GM12875 (cell line): ENCODE results near the gene EXD3.

ENCODE experiments used
- H3K4me3 ChIP-seq: one replicate; pipeline ENCODE4 v1.5.1; 2011; ENCODE audit warnings: low read depth, low read length, control low read depth
- CTCF ChIP-seq: IDR thresholded peaks from 2 replicates; pipeline ENCODE4 v1.5.1; 2011; ENCODE audit warnings: low read depth, mild to moderate bottlenecking, control low read depth, inconsistent platforms, low read length, moderate library complexity, borderline replicate concordance; ENCODE audit not compliant: insufficient read depth

EXD3 gene

DNA sequence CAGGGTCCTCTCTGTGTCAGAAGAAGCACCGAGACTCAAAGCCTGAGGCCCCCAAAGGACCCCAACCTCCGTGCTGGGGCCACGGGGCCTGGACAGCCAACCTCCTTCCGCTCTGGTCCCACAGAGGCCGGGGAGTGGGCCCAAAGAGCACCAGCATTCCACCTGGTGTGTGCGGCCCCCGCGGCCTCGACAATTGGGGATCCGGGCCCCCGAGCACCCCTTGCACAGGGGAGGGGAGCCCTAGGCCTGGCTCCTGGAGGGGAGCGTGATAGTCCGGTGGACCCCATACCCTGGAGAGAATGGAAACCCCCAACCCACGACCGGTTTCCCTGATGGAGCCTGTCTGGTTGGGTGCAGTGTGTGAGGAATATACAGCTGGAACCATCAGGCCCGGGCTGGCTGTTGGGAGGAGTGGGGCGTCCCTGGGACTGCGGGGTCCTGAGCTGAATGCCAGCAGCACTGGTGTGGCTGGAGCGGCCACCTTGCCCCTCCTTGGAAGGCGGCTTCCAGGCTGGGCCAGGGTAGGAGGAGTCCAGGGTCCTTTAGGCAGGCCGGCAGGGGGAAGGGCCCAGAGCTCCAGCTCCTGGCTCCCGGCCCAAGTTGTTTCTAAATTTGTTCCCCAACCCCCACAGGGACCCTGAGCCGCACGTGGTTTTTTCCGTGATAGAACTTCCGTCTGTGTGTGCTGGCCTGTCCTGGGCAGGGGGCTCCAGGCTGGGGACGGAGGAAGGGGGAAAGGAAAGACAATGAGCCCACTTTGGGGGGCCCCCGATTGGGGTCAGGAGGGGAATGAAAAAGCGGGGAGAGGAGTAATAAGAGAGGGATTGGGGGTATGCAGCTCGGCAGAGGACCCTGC, 146.3 kb downstream of the EXD3 start:
- TF ChIP-seq CTCF = no peak
- peak overlapping the region; percentile 68 for H3K4me3 ChIP-seq

GRCh38 chr9:137275588-137276472, 147.1 kb downstream of the EXD3 start:
- H3K4me3 ChIP-seq = no peak overlapping the region
- no peak for TF ChIP-seq CTCF

- no peak for TF ChIP-seq CTCF
- H3K4me3 ChIP-seq = no peak overlapping the region
Observed at GRCh38 chr9:137275203-137275587, 147.8 kb downstream of the EXD3 start.

GRCh38 chr9:137273611-137274320, 149.2 kb downstream of the EXD3 start:
- H3K4me3 ChIP-seq = no peak overlapping the region
- no peak for TF ChIP-seq CTCF

GRCh38 chr9:137273095-137273490, 149.9 kb downstream of the EXD3 start:
- no peak overlapping the region for H3K4me3 ChIP-seq
- no peak for TF ChIP-seq CTCF

DNA sequence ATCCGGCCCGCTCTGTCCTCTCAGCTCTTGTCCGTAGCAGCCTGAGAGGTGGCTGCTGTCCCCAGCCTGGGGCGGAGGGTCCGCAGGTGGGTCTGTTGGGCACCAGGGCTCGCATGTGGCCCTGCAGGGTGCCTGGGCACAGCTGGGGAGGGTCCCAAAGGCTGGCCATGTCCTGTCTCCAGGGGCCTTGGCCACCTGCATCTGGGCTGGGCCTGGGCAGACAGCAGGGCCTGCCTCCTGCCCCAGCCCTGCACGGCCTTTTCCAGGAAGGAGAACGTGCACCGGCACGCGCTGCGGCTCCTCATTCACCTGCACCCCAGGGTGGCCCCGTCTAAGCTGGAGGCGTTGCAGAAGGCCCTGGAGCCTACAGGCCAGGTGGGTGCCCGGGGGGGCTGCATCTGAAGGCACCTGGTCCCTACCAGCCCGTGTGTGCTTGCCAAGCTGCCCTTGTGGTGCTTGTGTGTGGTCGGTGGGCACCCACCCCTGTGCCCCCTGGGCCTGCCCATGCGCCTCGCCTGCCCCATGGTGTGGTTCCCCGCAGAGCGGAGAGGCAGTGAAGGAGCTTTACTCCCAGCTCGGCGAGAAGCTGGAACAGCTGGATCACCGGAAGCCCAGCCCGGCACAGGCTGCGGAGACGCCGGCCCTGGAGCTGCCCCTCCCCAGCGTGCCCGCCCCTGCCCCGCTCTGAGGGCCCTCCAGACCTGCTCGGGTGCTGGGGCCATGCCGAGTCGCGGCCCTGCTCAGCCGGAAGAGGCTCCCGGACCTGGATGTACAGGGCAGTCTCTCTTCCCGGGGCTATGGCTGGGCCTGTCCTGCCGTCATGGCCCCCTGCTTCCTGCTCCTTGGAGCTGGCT, 150.5 kb downstream of the EXD3 start:
- no peak for TF ChIP-seq CTCF
- H3K4me3 ChIP-seq = no peak overlapping the region
